Measurements from ENCODE around the gene TMED9. TPM values are rescaled to one million over a fixed set of nuclear protein-coding genes. Genes with fewer than 3 reads are reported as not detected.

The TMED9 gene
- total and polyA plus RNA-seq, 2 experiments from 2014 or later: 146 to 317 TPM

GRCh38 chr5:177548495-177548894 lies 43.5 kb upstream of the TMED9 start:
- H3K9me3 ChIP-seq (ENCODE audit: low read depth): no peaks in the 10 kb centered on the region
- no peaks in the 10 kb centered on the region for H3K27me3 ChIP-seq
- peaks cover 14% of the 10 kb centered on the region for H3K4me1 ChIP-seq (ENCODE audit: low read depth)
- no peak for TF ChIP-seq CTCF (IDR thresholded peaks at IDR 0.05; ENCODE audit: low read depth, low read length)
- DNase-seq (ENCODE audit: low read depth in 1 of 2, low spot score in 1 of 2): no peak
- H3K36me3 ChIP-seq: peaks cover 6% of the 10 kb centered on the region
- no peak overlapping the region for H3K4me3 ChIP-seq
- H3K27ac ChIP-seq: no peak overlapping the region

- H3K4me3 ChIP-seq: no peak overlapping the region
These were observed 41.9 kb upstream of the TMED9 start for GRCh38 chr5:177550122-177550521.

GRCh38 chr5:177552839-177553455 lies 39.1 kb upstream of the TMED9 start:
- DNase-seq (ENCODE audit: low read depth in 1 of 2, low spot score in 1 of 2): peak in 1 of 2 donors; percentile 30
- Histone ChIP-seq H3K4me1 (ENCODE audit: low read depth) (peaks cover 16% of the 10 kb centered on the region), H3K36me3 (peaks cover 6% of the 10 kb centered on the region), H3K27me3 (no peaks in the 10 kb centered on the region), H3K4me3 (peak overlapping the region; percentile 89), H3K9me3 (ENCODE audit: low read depth) (no peaks in the 10 kb centered on the region), H3K27ac (peak overlapping the region; percentile 75)
- no peak for TF ChIP-seq CTCF (IDR thresholded peaks at IDR 0.05; ENCODE audit: low read depth, low read length)

More at GRCh38 chr5:177550122-177550521, 41.9 kb upstream of the TMED9 start:
- Histone ChIP-seq H3K27me3 (no peaks in the 10 kb centered on the region), H3K9me3 (ENCODE audit: low read depth) (no peaks in the 10 kb centered on the region), H3K4me1 (ENCODE audit: low read depth) (peaks cover 6% of the 10 kb centered on the region), H3K36me3 (peaks cover 6% of the 10 kb centered on the region), H3K27ac (no peak overlapping the region)
- no peak for TF ChIP-seq CTCF (IDR thresholded peaks at IDR 0.05; ENCODE audit: low read depth, low read length)
- DNase-seq (ENCODE audit: low read depth in 1 of 2, low spot score in 1 of 2): no peak

- peak; percentile 12 to 51 for DNase-seq (ENCODE audit: low read depth in 1 of 2, low spot score in 1 of 2)
- Histone ChIP-seq H3K4me3 (peak overlapping the region; percentile 89), H3K27me3 (no peaks in the 10 kb centered on the region), H3K9me3 (ENCODE audit: low read depth) (no peaks in the 10 kb centered on the region), H3K4me1 (ENCODE audit: low read depth) (peaks cover 16% of the 10 kb centered on the region), H3K27ac (peak overlapping the region; percentile 75), H3K36me3 (peaks cover 6% of the 10 kb centered on the region)
- TF ChIP-seq CTCF (IDR thresholded peaks at IDR 0.05; ENCODE audit: low read depth, low read length): no peak
These were observed 38.2 kb upstream of the TMED9 start for GRCh38 chr5:177553671-177554429.

GRCh38 chr5:177554474-177555111 lies 37.4 kb upstream of the TMED9 start, which contains the start of gene FAM193B:
FAM193B (minus strand) TSS chr5:177554563; CDS start chr5:177554458, 105 bp downstream.
- no peaks in the 10 kb centered on the region for H3K27me3 ChIP-seq
- no peaks in the 10 kb centered on the region for H3K9me3 ChIP-seq (ENCODE audit: low read depth)
- H3K36me3 ChIP-seq: peaks cover 6% of the 10 kb centered on the region
- H3K4me1 ChIP-seq (ENCODE audit: low read depth): peaks cover 16% of the 10 kb centered on the region
- TF ChIP-seq CTCF (IDR thresholded peaks at IDR 0.05; ENCODE audit: low read depth, low read length): peak; percentile 23
- DNase-seq (ENCODE audit: low read depth in 1 of 2, low spot score in 1 of 2): peak; percentile 94 to 95
- peak within 1 kb of the TSS; percentile 75 for H3K27ac ChIP-seq
- peak within 1 kb of the TSS; percentile 89 for H3K4me3 ChIP-seq
